ENCODE measurements around the gene WDFY2. TPM values are rescaled to one million over a fixed set of nuclear protein-coding genes. Genes with fewer than 3 reads are reported as not detected.

WDFY2 gene
- total and polyA plus RNA-seq, 2 experiments from 2014 or later, result 6.9 to 14.2 TPM

DNA sequence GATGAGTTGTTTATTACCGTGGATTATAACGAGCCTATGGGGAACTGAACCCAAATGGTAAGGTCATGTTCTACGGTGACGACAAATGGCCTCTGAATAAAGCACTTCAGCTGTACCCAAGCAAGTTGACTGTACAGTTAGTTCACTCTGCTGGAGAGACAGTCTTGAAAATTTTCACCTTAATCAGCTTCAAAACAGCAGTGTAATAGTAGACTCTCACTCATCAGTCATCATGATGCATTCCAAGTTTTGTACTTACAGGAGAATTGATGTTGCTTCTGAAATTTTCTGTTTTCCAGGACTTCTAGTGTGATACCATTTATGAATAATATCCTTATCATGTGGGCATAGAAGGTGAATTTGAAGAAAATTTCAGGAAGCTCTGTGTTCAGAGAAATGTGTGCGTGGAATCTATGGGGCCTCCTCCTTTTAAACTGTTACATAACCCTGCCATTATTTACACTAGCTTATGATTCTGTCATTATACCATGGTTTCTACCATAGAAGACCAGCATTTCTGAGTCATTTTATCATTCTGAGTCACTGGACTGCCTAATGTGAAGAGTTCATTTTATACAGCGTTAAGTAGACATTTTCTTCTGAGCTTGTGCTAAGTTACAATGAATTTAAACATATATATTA is 96.9 kb downstream of the WDFY2 start:
- 0 out of 2 replicates have a peak, but pooled peaks cover 9% of the 10 kb centered on the region for H3K36me3 ChIP-seq (ENCODE audit: low read depth)
- peak overlapping the region; percentile 36; the same call in 1 of the 2 replicates for H3K9ac ChIP-seq
- H2AFZ ChIP-seq, result no peak overlapping the region
- no peak for TF ChIP-seq EZH2 (IDR thresholded peaks at IDR 0.05; ENCODE audit: insufficient read depth, poor library complexity, severe bottlenecking)
- TF ChIP-seq EZH2phosphoT487 (IDR thresholded peaks at IDR 0.05; ENCODE audit: insufficient read depth, low read depth), result no peak
- in situ Hi-C loops (cut with MboI), result no loop called here
- no peak overlapping the region for H3K4me3 ChIP-seq
- peaks cover 94% of the 10 kb centered on the region for H3K79me2 ChIP-seq (ENCODE audit: insufficient read depth)
- no peaks in the 10 kb centered on the region for H3K27me3 ChIP-seq (replicated peaks; ENCODE audit: insufficient read depth)
- peak; percentile 89 for DNase-seq
- peak overlapping the region; percentile 67 for H3K4me2 ChIP-seq (ENCODE audit: unreplicated experiment)
- 44 to 46% methylated on average over 6 of the region's 6 CpGs for WGBS, 2 experiments (ENCODE audit: low coverage in 1 of 2, low lambda C conversion rate in 2 of 2, missing lambda C conversion rate in 2 of 2)
- no peaks in the 10 kb centered on the region for H3K9me2 ChIP-seq (ENCODE audit: insufficient read depth)
- H4K20me1 ChIP-seq (ENCODE audit: insufficient read depth), result 0 out of 2 replicates have a peak, but pooled peaks cover 4% of the 10 kb centered on the region
- peaks cover 50% of the 10 kb centered on the region for H3K4me1 ChIP-seq (ENCODE audit: insufficient read depth)
- peak overlapping the region; percentile 85 for H3K27ac ChIP-seq
- no peaks in the 10 kb centered on the region for H3K9me3 ChIP-seq (ENCODE audit: low read depth)
- H3F3A ChIP-seq (ENCODE audit: insufficient read depth), result peaks cover 55% of the 10 kb centered on the region

DNA sequence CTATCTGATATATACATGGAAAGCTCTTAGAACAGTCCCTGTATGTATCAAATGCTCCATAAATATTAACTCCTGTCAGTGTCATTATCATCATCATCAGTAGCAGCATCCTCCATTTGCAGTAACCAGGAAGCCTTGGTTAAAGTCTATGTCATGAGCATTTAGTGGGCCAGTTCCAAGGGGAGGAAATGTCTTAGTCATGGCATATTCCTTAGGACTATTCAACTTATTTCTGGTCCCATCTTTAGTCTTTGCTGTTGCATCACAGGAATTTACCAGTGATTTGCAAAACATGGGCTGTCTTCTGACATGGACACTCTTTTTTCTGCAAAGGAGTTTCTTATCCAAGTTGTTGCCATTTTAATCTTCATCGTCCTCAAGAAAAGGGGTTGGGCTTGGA is 98.4 kb downstream of the WDFY2 start:
- peak; percentile 66 for DNase-seq

DNA sequence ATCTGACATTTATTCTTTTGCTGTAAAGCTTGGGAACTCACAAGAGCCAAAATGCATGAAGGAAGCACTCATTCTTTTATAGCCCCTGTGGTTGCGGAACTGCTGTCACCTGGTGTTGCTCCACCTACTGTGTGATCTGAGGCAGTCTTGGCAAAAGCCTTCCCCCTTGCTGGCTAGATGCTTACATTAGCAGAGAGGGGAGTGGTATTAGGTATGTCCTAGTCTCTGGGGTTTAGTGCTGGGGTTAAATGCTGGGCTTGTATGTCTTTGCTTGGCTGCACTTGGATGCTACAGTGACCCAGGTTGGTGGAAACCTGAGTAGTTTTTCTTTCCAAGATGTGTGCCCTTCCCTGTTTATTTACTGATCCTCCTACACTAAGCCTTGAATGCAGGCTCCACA is 99.3 kb downstream of the WDFY2 start:
- 96 to 100% methylated on average over 1 of the region's 1 CpG for WGBS, 2 experiments (ENCODE audit: low coverage in 1 of 2, low lambda C conversion rate in 2 of 2, missing lambda C conversion rate in 2 of 2)
- Histone ChIP-seq H3F3A (ENCODE audit: insufficient read depth) (peaks cover 56% of the 10 kb centered on the region), H3K9ac (no peak overlapping the region), H3K27ac (peak overlapping the region; percentile 85), H2AFZ (no peak overlapping the region), H3K4me3 (no peak overlapping the region), H3K4me2 (ENCODE audit: unreplicated experiment) (peak overlapping the region; percentile 5), H3K9me3 (ENCODE audit: low read depth) (no peaks in the 10 kb centered on the region), H3K4me1 (ENCODE audit: insufficient read depth) (peaks cover 50% of the 10 kb centered on the region), H3K27me3 (replicated peaks; ENCODE audit: insufficient read depth) (no peaks in the 10 kb centered on the region), H3K79me2 (ENCODE audit: insufficient read depth) (peaks cover 94% of the 10 kb centered on the region), H3K36me3 (ENCODE audit: low read depth) (0 out of 2 replicates have a peak, but pooled peaks cover 3% of the 10 kb centered on the region), H4K20me1 (ENCODE audit: insufficient read depth) (0 out of 2 replicates have a peak, but pooled peaks cover 4% of the 10 kb centered on the region), H3K9me2 (ENCODE audit: insufficient read depth) (no peaks in the 10 kb centered on the region)
- DNase-seq, result no peak
- no peak for TF ChIP-seq EZH2phosphoT487 (IDR thresholded peaks at IDR 0.05; ENCODE audit: insufficient read depth, low read depth)
- TF ChIP-seq EZH2 (IDR thresholded peaks at IDR 0.05; ENCODE audit: insufficient read depth, poor library complexity, severe bottlenecking), result no peak
- in situ Hi-C loops (cut with MboI), result no loop called here

More for the DNA sequence above, 98.4 kb downstream of the WDFY2 start:
- H3K27ac ChIP-seq, result peak overlapping the region; percentile 85; the same call in 1 of the 2 replicates
- no peak overlapping the region for H2AFZ ChIP-seq
- H4K20me1 ChIP-seq (ENCODE audit: insufficient read depth), result 0 out of 2 replicates have a peak, but pooled peaks cover 4% of the 10 kb centered on the region
- 95 to 100% methylated on average over 1 of the region's 1 CpG for WGBS, 2 experiments (ENCODE audit: low coverage in 1 of 2, low lambda C conversion rate in 2 of 2, missing lambda C conversion rate in 2 of 2)
- H3K36me3 ChIP-seq (ENCODE audit: low read depth), result 0 out of 2 replicates have a peak, but pooled peaks cover 3% of the 10 kb centered on the region
- no peaks in the 10 kb centered on the region for H3K9me3 ChIP-seq (ENCODE audit: low read depth)
- in situ Hi-C loops (cut with MboI), result no loop called here
- H3K79me2 ChIP-seq (ENCODE audit: insufficient read depth), result peaks cover 94% of the 10 kb centered on the region
- H3K9me2 ChIP-seq (ENCODE audit: insufficient read depth), result no peaks in the 10 kb centered on the region
- no peak overlapping the region for H3K4me2 ChIP-seq (ENCODE audit: unreplicated experiment)
- H3K4me3 ChIP-seq, result no peak overlapping the region
- TF ChIP-seq EZH2phosphoT487 (IDR thresholded peaks at IDR 0.05; ENCODE audit: insufficient read depth, low read depth), result no peak
- no peak for TF ChIP-seq EZH2 (IDR thresholded peaks at IDR 0.05; ENCODE audit: insufficient read depth, poor library complexity, severe bottlenecking)
- peaks cover 56% of the 10 kb centered on the region for H3F3A ChIP-seq (ENCODE audit: insufficient read depth)
- H3K27me3 ChIP-seq (replicated peaks; ENCODE audit: insufficient read depth), result no peaks in the 10 kb centered on the region
- peaks cover 50% of the 10 kb centered on the region for H3K4me1 ChIP-seq (ENCODE audit: insufficient read depth)
- H3K9ac ChIP-seq, result no peak overlapping the region

- Histone ChIP-seq H3K9ac (no peak overlapping the region), H4K20me1 (ENCODE audit: insufficient read depth) (0 out of 2 replicates have a peak, but pooled peaks cover 4% of the 10 kb centered on the region), H3K4me1 (ENCODE audit: insufficient read depth) (peaks cover 50% of the 10 kb centered on the region), H3K4me3 (no peak overlapping the region), H3K27ac (peak overlapping the region; percentile 26), H2AFZ (no peak overlapping the region), H3K9me3 (ENCODE audit: low read depth) (no peaks in the 10 kb centered on the region), H3K4me2 (ENCODE audit: unreplicated experiment) (peak overlapping the region; percentile 5), H3K79me2 (ENCODE audit: insufficient read depth) (peaks cover 94% of the 10 kb centered on the region), H3K9me2 (ENCODE audit: insufficient read depth) (no peaks in the 10 kb centered on the region), H3F3A (ENCODE audit: insufficient read depth) (peaks cover 56% of the 10 kb centered on the region), H3K36me3 (ENCODE audit: low read depth) (0 out of 2 replicates have a peak, but pooled peaks cover 3% of the 10 kb centered on the region), H3K27me3 (replicated peaks; ENCODE audit: insufficient read depth) (no peaks in the 10 kb centered on the region)
- DNase-seq, result peak; percentile 77
- WGBS, 2 experiments (ENCODE audit: low coverage in 1 of 2, low lambda C conversion rate in 2 of 2, missing lambda C conversion rate in 2 of 2), result 37 to 39% methylated on average over 3 of the region's 3 CpGs
- no peak for TF ChIP-seq EZH2phosphoT487 (IDR thresholded peaks at IDR 0.05; ENCODE audit: insufficient read depth, low read depth)
- no peak for TF ChIP-seq EZH2 (IDR thresholded peaks at IDR 0.05; ENCODE audit: insufficient read depth, poor library complexity, severe bottlenecking)
- in situ Hi-C loops (cut with MboI), result no loop called here
These were observed 99.8 kb downstream of the WDFY2 start for GRCh38 chr13:51684076-51684475.

All from GM23248 (cell line).